HepG2 (cell line): ENCODE data around the gene TRAF4. TPM values are rescaled to one million over a fixed set of nuclear protein-coding genes. Genes with fewer than 3 reads are reported as not detected.
A peak's percentile ranks its signal among the peaks of the same experiment; 100 is the strongest.

Source experiments
- FOSL1 ChIP-seq: sonication (generic); formaldehyde crosslinking; IDR thresholded peaks from 2 replicates; pipeline ENCODE4 v1.9.0; 2021; ENCODE audit warnings: missing genetic modification reagents, borderline replicate concordance
- GTF3A ChIP-seq: sonication (generic); formaldehyde crosslinking; conservative IDR thresholded peaks from 2 replicates; pipeline ENCODE4 v1.4.0; 2020; ENCODE audit warnings: mild to moderate bottlenecking, missing genetic modification reagents
- HMG20A ChIP-seq: IDR thresholded peaks from 2 replicates; pipeline ENCODE4 v1.6.1; 2016; ENCODE audit warnings: borderline replicate concordance
- JDP2 ChIP-seq: sonication (generic); formaldehyde crosslinking; IDR thresholded peaks from 2 replicates; pipeline ENCODE4 v1.8.1; 2022; ENCODE audit warnings: missing genetic modification reagents, borderline replicate concordance
- NFATC3 ChIP-seq: sonication (generic); formaldehyde crosslinking; IDR thresholded peaks from 2 replicates; pipeline ENCODE4 v1.5.1; 2020; ENCODE audit warnings: mild to moderate bottlenecking, missing genetic modification reagents
- RBM22 ChIP-seq: fragments of 200-400 bp; formaldehyde crosslinking; optimal IDR thresholded peaks from 2 replicates; pipeline ENCODE3; 2017; ENCODE audit warnings: mild to moderate bottlenecking, low read length, moderate library complexity
- SMAD3 ChIP-seq: sonication (generic); formaldehyde crosslinking; IDR thresholded peaks from 2 replicates; pipeline ENCODE4 v1.4.0; 2020; ENCODE audit warnings: missing genetic modification reagents
- SNRNP70 ChIP-seq: fragments of 200-400 bp; formaldehyde crosslinking; IDR thresholded peaks from 2 replicates; pipeline ENCODE4 v1.6.1; 2017; ENCODE audit warnings: mild to moderate bottlenecking, low read depth, low read length, moderate library complexity
- THAP11 ChIP-seq: IDR thresholded peaks from 2 replicates; pipeline ENCODE4 v1.6.1; 2016; ENCODE audit warnings: missing biosample characterization, missing genetic modification reagents
- ZFX ChIP-seq: sonication (generic); formaldehyde crosslinking; IDR thresholded peaks from 2 replicates; pipeline ENCODE4 v1.4.0; 2020; ENCODE audit warnings: mild to moderate bottlenecking, low read depth, missing genetic modification reagents, moderate library complexity
- ZKSCAN8 ChIP-seq: IDR thresholded peaks from 2 replicates; pipeline ENCODE4 v1.6.1; 2016; ENCODE audit warnings: borderline replicate concordance, missing genetic modification reagents, missing compliant biosample characterization
- ZNF10 ChIP-seq: sonication (generic); formaldehyde crosslinking; IDR thresholded peaks from 2 replicates; pipeline ENCODE4 v1.4.0; 2020; ENCODE audit warnings: mild to moderate bottlenecking, low read depth, missing genetic modification reagents, borderline replicate concordance
- ZNF101 ChIP-seq: sonication (generic); formaldehyde crosslinking; IDR thresholded peaks from 2 replicates; pipeline ENCODE4 v1.4.0; 2020; ENCODE audit warnings: mild to moderate bottlenecking, low read depth, missing genetic modification reagents, borderline replicate concordance
- ZNF703 ChIP-seq: sonication (generic); formaldehyde crosslinking; IDR thresholded peaks from 2 replicates; pipeline ENCODE4 v1.5.1; 2020; ENCODE audit warnings: missing genetic modification reagents, mild to moderate bottlenecking, moderate library complexity, borderline replicate concordance
- ZNF790 ChIP-seq: sonication (generic); formaldehyde crosslinking; IDR thresholded peaks from 2 replicates; pipeline ENCODE4 v1.8.0; 2022; ENCODE audit warnings: missing genetic modification reagents, mild to moderate bottlenecking, borderline replicate concordance
- ZZZ3 ChIP-seq: sonication (generic); formaldehyde crosslinking; IDR thresholded peaks from 2 replicates; pipeline ENCODE4 v1.4.0; 2020; ENCODE audit warnings: missing genetic modification reagents, mild to moderate bottlenecking, borderline replicate concordance
- polyA plus RNA-seq, 8 experiments: library from polyadenylated mRNA; depleted of rRNA in 3 of 8; stranded (reverse) in 7 of 8; unstranded in 1 of 8; fragments of >200 nt; fragmentation: Illumina TruSeq in 4 of 8; extraction: Trizol in 4 of 8; gene quantifications; 2 replicates each; pipeline versions ENCODE4 v1.2.1 to v1.2.3, GENCODE V29; 2011 to 2016; ENCODE audit warnings: low read depth in 4 of 8, missing spikeins in 1 of 8, mixed read lengths in 1 of 8; ENCODE audit not compliant: insufficient read depth in 1 of 8
- total RNA-seq, 5 experiments: library from RNA; depleted of rRNA; stranded (reverse); fragments of >200 nt; fragmentation: Illumina TruSeq; extraction: Trizol; gene quantifications; 2 replicates each; pipeline ENCODE4 v1.2.3, GENCODE V29; 2016; ENCODE audit warnings: low read depth in 1 of 5
- TF ChIP-seq, protein P1 (sequence below): sonication (generic); formaldehyde crosslinking; IDR thresholded peaks from 2 replicates; pipeline ENCODE4 v1.5.1; 2020; ENCODE audit warnings: mild to moderate bottlenecking, missing genetic modification reagents, moderate library complexity
- TF ChIP-seq, protein P2 (sequence below): sonication (generic); formaldehyde crosslinking; IDR thresholded peaks from 2 replicates; pipeline ENCODE4 v1.5.0; 2020; ENCODE audit warnings: missing genetic modification reagents
- TF ChIP-seq, protein P3 (sequence below): sonication (generic); formaldehyde crosslinking; IDR thresholded peaks from 2 replicates; pipeline ENCODE4 v1.4.0; 2020; ENCODE audit warnings: mild to moderate bottlenecking, missing genetic modification reagents
- TF ChIP-seq, protein P4 (sequence below): sonication (generic); formaldehyde crosslinking; IDR thresholded peaks from 2 replicates; pipeline ENCODE4 v1.4.0; 2020; ENCODE audit warnings: missing genetic modification reagents
- TF ChIP-seq, protein P5 (sequence below): sonication (generic); formaldehyde crosslinking; IDR thresholded peaks from 2 replicates; pipeline ENCODE4 v1.5.0; 2020; ENCODE audit warnings: missing genetic modification reagents, mild to moderate bottlenecking, borderline replicate concordance

The TRAF4 gene
- total and polyA plus RNA-seq, 2 of the 13 experiments (the other 11 are each of a cell fraction or from before 2014, with no cell fraction given) = 86.0 to 89.9 TPM

DNA sequence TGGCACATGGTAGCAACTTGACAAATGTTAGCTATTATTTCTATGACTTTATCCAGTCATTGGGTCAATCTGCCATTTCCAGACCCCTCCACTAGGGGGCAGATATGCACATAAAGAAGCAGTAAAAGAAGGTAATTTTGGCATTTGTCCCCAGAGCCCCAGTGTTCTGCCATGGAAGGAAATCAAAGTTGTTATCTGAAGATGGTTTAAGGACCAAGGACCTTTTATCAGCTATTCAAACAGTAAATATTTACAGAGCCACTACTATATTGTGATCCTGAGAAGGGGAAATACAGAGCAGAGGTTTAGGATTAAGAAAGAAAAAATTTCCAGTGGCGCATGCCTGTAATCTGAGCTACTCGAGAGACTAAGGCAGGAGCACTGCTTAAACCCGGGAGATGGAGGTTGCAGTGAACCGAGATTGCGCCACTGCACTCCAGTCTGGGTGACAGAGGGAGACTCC, 20.0 kb downstream of the TRAF4 start (continued):
- TF ChIP-seq, protein P1, sequence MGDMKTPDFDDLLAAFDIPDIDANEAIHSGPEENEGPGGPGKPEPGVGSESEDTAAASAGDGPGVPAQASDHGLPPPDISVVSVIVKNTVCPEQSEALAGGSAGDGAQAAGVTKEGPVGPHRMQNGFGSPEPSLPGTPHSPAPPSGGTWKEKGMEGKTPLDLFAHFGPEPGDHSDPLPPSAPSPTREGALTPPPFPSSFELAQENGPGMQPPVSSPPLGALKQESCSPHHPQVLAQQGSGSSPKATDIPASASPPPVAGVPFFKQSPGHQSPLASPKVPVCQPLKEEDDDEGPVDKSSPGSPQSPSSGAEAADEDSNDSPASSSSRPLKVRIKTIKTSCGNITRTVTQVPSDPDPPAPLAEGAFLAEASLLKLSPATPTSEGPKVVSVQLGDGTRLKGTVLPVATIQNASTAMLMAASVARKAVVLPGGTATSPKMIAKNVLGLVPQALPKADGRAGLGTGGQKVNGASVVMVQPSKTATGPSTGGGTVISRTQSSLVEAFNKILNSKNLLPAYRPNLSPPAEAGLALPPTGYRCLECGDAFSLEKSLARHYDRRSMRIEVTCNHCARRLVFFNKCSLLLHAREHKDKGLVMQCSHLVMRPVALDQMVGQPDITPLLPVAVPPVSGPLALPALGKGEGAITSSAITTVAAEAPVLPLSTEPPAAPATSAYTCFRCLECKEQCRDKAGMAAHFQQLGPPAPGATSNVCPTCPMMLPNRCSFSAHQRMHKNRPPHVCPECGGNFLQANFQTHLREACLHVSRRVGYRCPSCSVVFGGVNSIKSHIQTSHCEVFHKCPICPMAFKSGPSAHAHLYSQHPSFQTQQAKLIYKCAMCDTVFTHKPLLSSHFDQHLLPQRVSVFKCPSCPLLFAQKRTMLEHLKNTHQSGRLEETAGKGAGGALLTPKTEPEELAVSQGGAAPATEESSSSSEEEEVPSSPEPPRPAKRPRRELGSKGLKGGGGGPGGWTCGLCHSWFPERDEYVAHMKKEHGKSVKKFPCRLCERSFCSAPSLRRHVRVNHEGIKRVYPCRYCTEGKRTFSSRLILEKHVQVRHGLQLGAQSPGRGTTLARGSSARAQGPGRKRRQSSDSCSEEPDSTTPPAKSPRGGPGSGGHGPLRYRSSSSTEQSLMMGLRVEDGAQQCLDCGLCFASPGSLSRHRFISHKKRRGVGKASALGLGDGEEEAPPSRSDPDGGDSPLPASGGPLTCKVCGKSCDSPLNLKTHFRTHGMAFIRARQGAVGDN (CRISPR knock-in tag) = no peak
- no peak for TF ChIP-seq ZNF703
- TF ChIP-seq, protein P2, sequence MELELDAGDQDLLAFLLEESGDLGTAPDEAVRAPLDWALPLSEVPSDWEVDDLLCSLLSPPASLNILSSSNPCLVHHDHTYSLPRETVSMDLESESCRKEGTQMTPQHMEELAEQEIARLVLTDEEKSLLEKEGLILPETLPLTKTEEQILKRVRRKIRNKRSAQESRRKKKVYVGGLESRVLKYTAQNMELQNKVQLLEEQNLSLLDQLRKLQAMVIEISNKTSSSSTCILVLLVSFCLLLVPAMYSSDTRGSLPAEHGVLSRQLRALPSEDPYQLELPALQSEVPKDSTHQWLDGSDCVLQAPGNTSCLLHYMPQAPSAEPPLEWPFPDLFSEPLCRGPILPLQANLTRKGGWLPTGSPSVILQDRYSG (CRISPR knock-in tag) = no peak
- TF ChIP-seq ZNF101 (CRISPR knock-in tag) = no peak
- TF ChIP-seq FOSL1 = no peak
- TF ChIP-seq HMG20A (CRISPR knock-in tag) = no peak
- TF ChIP-seq SMAD3 = 0 out of 2 replicates have a peak, but pooled peaks have one; percentile 55
- TF ChIP-seq, protein P3, sequence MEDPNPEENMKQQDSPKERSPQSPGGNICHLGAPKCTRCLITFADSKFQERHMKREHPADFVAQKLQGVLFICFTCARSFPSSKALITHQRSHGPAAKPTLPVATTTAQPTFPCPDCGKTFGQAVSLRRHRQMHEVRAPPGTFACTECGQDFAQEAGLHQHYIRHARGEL = no peak
- no peak for TF ChIP-seq ZKSCAN8 (CRISPR knock-in tag)
- TF ChIP-seq, protein P4, sequence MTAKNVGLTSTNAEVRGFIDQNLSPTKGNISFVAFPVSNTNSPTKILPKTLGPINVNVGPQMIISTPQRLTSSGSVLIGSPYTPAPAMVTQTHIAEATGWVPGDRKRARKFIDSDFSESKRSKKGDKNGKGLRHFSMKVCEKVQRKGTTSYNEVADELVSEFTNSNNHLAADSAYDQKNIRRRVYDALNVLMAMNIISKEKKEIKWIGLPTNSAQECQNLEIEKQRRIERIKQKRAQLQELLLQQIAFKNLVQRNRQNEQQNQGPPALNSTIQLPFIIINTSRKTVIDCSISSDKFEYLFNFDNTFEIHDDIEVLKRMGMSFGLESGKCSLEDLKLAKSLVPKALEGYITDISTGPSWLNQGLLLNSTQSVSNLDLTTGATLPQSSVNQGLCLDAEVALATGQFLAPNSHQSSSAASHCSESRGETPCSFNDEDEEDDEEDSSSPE (CRISPR knock-in tag) = no peak
- TF ChIP-seq NFATC3 (CRISPR knock-in tag) = no peak
- no peak for TF ChIP-seq SNRNP70
- TF ChIP-seq RBM22 = no peak
- TF ChIP-seq ZNF790 (CRISPR knock-in tag) = no peak
- no peak for TF ChIP-seq JDP2 (CRISPR knock-in tag)
- 0 out of 2 replicates have a peak, but pooled peaks have one; percentile 25 for TF ChIP-seq THAP11 (CRISPR knock-in tag)
- no peak for TF ChIP-seq ZZZ3 (CRISPR knock-in tag)
- no peak for TF ChIP-seq ZFX (CRISPR knock-in tag)
- no peak for TF ChIP-seq GTF3A
- no peak for TF ChIP-seq ZNF10 (CRISPR knock-in tag)
- TF ChIP-seq, protein P5, sequence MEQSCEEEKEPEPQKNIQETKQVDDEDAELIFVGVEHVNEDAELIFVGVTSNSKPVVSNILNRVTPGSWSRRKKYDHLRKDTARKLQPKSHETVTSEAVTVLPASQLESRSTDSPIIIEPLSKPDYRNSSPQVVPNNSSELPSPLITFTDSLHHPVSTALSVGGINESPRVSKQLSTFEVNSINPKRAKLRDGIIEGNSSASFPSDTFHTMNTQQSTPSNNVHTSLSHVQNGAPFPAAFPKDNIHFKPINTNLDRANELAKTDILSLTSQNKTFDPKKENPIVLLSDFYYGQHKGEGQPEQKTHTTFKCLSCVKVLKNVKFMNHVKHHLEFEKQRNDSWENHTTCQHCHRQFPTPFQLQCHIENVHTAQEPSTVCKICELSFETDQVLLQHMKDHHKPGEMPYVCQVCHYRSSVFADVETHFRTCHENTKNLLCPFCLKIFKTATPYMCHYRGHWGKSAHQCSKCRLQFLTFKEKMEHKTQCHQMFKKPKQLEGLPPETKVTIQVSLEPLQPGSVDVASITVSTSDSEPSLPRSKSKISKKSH (CRISPR knock-in tag) = no peak
